Measurements from ENCODE around the gene PIWIL1.

PIWIL1 gene

GRCh38 chr12:130374083-130374482 is 36.4 kb downstream of the PIWIL1 start:
- no peak for DNase-seq (ENCODE audit: low read depth)

- no peak for DNase-seq (ENCODE audit: low read depth)
Observed at GRCh38 chr12:130375296-130376287, 37.9 kb downstream of the PIWIL1 start.

- no peak for DNase-seq (ENCODE audit: low read depth)
Observed at GRCh38 chr12:130382818-130383217, 45.1 kb downstream of the PIWIL1 start.

- DNase-seq (ENCODE audit: low read depth) = no peak
Observed at GRCh38 chr12:130384234-130384633, 46.5 kb downstream of the PIWIL1 start.

- DNase-seq (ENCODE audit: low read depth) = no peak
Observed at GRCh38 chr12:130385193-130385592, 47.5 kb downstream of the PIWIL1 start.

- DNase-seq (ENCODE audit: low read depth) = no peak
Observed at GRCh38 chr12:130391186-130391585, 53.5 kb downstream of the PIWIL1 start.

GRCh38 chr12:130394906-130395305 is 57.2 kb downstream of the PIWIL1 start:
- DNase-seq (ENCODE audit: low read depth) = no peak

GRCh38 chr12:130396667-130397066 is 59.0 kb downstream of the PIWIL1 start:
- DNase-seq (ENCODE audit: low read depth) = no peak

GRCh38 chr12:130398100-130398848 is 60.6 kb downstream of the PIWIL1 start:
- no peak for DNase-seq (ENCODE audit: low read depth)

- DNase-seq (ENCODE audit: low read depth) = no peak
Observed at GRCh38 chr12:130401703-130402102, 64.0 kb downstream of the PIWIL1 start.

- no peak for DNase-seq (ENCODE audit: low read depth)
Observed at GRCh38 chr12:130405332-130405731, 67.6 kb downstream of the PIWIL1 start.

- no peak for DNase-seq (ENCODE audit: low read depth)
Observed at GRCh38 chr12:130412384-130412783, 74.7 kb downstream of the PIWIL1 start.

- DNase-seq (ENCODE audit: low read depth) = no peak
Observed at GRCh38 chr12:130413909-130414308, 76.2 kb downstream of the PIWIL1 start.

- no peak for DNase-seq (ENCODE audit: low read depth)
Observed at GRCh38 chr12:130414381-130414780, 76.7 kb downstream of the PIWIL1 start.

GRCh38 chr12:130418251-130418650 is 80.6 kb downstream of the PIWIL1 start:
- DNase-seq (ENCODE audit: low read depth) = no peak

- no peak for DNase-seq (ENCODE audit: low read depth)
Observed at GRCh38 chr12:130419116-130419515, 81.4 kb downstream of the PIWIL1 start.

GRCh38 chr12:130420071-130420470 is 82.4 kb downstream of the PIWIL1 start:
- DNase-seq (ENCODE audit: low read depth) = no peak

- DNase-seq (ENCODE audit: low read depth) = no peak
Observed at GRCh38 chr12:130421896-130422295, 84.2 kb downstream of the PIWIL1 start.

All from stimulated activated CD8-positive, alpha-beta memory T cell treated with anti-CD3 and anti-CD28 coated beads, Interleukin-12 subunit alpha, Interleukin-12 subunit beta, amount 100 ng/mL, for 1 hour (primary cell).